HCT116 (cell line): ENCODE results near the gene CBFA2T3.

Experiments
- CTCF ChIP-seq, 3 experiments: fragments of 200-600 bp in 1 of 3; sonication (generic) in 1 of 3; IDR thresholded peaks in 2 of 3; conservative IDR thresholded peaks in 1 of 3; 2 replicates each; pipeline ENCODE4 v1.5.1; 2012 to 2017; ENCODE audit warnings: low read depth in 2 of 3, low read length in 2 of 3, antibody characterized with exemption in 1 of 3, borderline replicate concordance in 1 of 3, control low read depth in 1 of 3, mild to moderate bottlenecking in 1 of 3, mixed read lengths in 1 of 3, mixed run types in 1 of 3, moderate library complexity in 1 of 3; ENCODE audit not compliant: insufficient read depth in 1 of 3
- EGR1 ChIP-seq: IDR thresholded peaks from 2 replicates; pipeline ENCODE4 v1.6.1; 2012; ENCODE audit warnings: low read depth
- EZH2 ChIP-seq: fragments of 200-600 bp; sonication (generic); IDR thresholded peaks from 2 replicates; pipeline ENCODE4 v1.6.1; 2017; ENCODE audit warnings: antibody characterized with exemption, mixed run types
- JUND ChIP-seq: IDR thresholded peaks from 2 replicates; pipeline ENCODE4 v1.6.1; 2012
- POLR2A ChIP-seq: IDR thresholded peaks from 2 replicates; pipeline ENCODE4 v1.7.0; 2011; ENCODE audit warnings: borderline replicate concordance; ENCODE audit not compliant: insufficient read depth, insufficient read length; ENCODE audit errors: extremely low read depth
- POLR2AphosphoS5 ChIP-seq: IDR thresholded peaks from 2 replicates; pipeline ENCODE4 v1.6.1; 2011; ENCODE audit warnings: mild to moderate bottlenecking, low read depth, low read length, moderate library complexity
- SRF ChIP-seq: IDR thresholded peaks from 2 replicates; pipeline ENCODE4 v1.6.1; 2012; ENCODE audit warnings: low read depth
- TCF7L2 ChIP-seq: IDR thresholded peaks from 2 replicates; pipeline ENCODE4 v1.7.0; 2011; ENCODE audit warnings: borderline replicate concordance, inconsistent platforms; ENCODE audit not compliant: insufficient read depth, insufficient read length; ENCODE audit errors: extremely low read depth
- YY1 ChIP-seq: IDR thresholded peaks from 2 replicates; pipeline ENCODE4 v1.6.1; 2011; ENCODE audit warnings: low read length, low read depth, moderate library complexity, mild to moderate bottlenecking; ENCODE audit not compliant: insufficient replicate concordance; ENCODE audit errors: extremely low read depth
- ZBTB33 ChIP-seq: IDR thresholded peaks from 2 replicates; pipeline ENCODE4 v1.6.1; 2011; ENCODE audit warnings: mild to moderate bottlenecking, low read length, moderate library complexity; ENCODE audit not compliant: insufficient replicate concordance; ENCODE audit errors: extremely low read depth
- TF ChIP-seq, protein P1 (sequence below): IDR thresholded peaks from 2 replicates; pipeline ENCODE4 v1.6.1; 2012
- TF ChIP-seq, protein P2 (sequence below): IDR thresholded peaks from 2 replicates; pipeline ENCODE4 v1.6.1; 2012; ENCODE audit warnings: low read depth
- TF ChIP-seq, protein P3 (sequence below): IDR thresholded peaks from 2 replicates; pipeline ENCODE4 v1.6.1; 2012

GRCh38 chr16:88951989-88952388, 25.0 kb downstream of the CBFA2T3 start:
- no peak for TF ChIP-seq POLR2AphosphoS5
- no peak for TF ChIP-seq POLR2A
- TF ChIP-seq, protein P1, sequence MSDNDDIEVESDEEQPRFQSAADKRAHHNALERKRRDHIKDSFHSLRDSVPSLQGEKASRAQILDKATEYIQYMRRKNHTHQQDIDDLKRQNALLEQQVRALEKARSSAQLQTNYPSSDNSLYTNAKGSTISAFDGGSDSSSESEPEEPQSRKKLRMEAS: no peak
- TF ChIP-seq CTCF (IDR thresholded peaks at IDR 0.05 in 2 of 3, conservative IDR thresholded peaks at IDR 0.05 in 1 of 3; ENCODE audit: borderline replicate concordance in 1 of 3, insufficient read depth in 1 of 3, low read depth in 2 of 3, low read length in 2 of 3): no peak
- no peak for TF ChIP-seq TCF7L2
- TF ChIP-seq, protein P2, sequence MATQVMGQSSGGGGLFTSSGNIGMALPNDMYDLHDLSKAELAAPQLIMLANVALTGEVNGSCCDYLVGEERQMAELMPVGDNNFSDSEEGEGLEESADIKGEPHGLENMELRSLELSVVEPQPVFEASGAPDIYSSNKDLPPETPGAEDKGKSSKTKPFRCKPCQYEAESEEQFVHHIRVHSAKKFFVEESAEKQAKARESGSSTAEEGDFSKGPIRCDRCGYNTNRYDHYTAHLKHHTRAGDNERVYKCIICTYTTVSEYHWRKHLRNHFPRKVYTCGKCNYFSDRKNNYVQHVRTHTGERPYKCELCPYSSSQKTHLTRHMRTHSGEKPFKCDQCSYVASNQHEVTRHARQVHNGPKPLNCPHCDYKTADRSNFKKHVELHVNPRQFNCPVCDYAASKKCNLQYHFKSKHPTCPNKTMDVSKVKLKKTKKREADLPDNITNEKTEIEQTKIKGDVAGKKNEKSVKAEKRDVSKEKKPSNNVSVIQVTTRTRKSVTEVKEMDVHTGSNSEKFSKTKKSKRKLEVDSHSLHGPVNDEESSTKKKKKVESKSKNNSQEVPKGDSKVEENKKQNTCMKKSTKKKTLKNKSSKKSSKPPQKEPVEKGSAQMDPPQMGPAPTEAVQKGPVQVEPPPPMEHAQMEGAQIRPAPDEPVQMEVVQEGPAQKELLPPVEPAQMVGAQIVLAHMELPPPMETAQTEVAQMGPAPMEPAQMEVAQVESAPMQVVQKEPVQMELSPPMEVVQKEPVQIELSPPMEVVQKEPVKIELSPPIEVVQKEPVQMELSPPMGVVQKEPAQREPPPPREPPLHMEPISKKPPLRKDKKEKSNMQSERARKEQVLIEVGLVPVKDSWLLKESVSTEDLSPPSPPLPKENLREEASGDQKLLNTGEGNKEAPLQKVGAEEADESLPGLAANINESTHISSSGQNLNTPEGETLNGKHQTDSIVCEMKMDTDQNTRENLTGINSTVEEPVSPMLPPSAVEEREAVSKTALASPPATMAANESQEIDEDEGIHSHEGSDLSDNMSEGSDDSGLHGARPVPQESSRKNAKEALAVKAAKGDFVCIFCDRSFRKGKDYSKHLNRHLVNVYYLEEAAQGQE: no peak
- TF ChIP-seq ZBTB33: no peak
- no peak for TF ChIP-seq SRF
- TF ChIP-seq, protein P3, sequence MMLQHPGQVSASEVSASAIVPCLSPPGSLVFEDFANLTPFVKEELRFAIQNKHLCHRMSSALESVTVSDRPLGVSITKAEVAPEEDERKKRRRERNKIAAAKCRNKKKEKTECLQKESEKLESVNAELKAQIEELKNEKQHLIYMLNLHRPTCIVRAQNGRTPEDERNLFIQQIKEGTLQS: no peak
- no peak for TF ChIP-seq EZH2
- TF ChIP-seq JUND: no peak
- TF ChIP-seq YY1: no peak
- TF ChIP-seq EGR1: no peak
